GM23338 (cell line): ENCODE measurements around the gene LRP10. TPM values are rescaled to one million over a fixed set of nuclear protein-coding genes. Genes with fewer than 3 reads are reported as not detected.

Experiments
- ATAC-seq: fragments of 200-7000 bp; cut with Tn5 transposase; 3 replicates; pipeline ENCODE4 v1.9.1; 2020
- DNase-seq: peaks from one replicate; pipeline ENCODE4 v3.0.0-alpha.2; 2015; ENCODE audit warnings: low spot score
- H2AFZ ChIP-seq: fragments of 200-600 bp; sonication (generic); 2 replicates; pipeline ENCODE4 v1.8.0; 2016; ENCODE audit warnings: antibody characterized with exemption, mild to moderate bottlenecking, moderate library complexity
- H3F3A ChIP-seq: fragments of 200-600 bp; sonication (generic); replicated peaks from 2 replicates; pipeline ENCODE4 v1.8.0; 2017; ENCODE audit warnings: antibody characterized with exemption, mixed run types, low read depth
- H3K27ac ChIP-seq: fragments of 200-600 bp; sonication (generic); 2 replicates; pipeline ENCODE4 v1.6.1; 2016; ENCODE audit warnings: low read depth
- H3K27me3 ChIP-seq: fragments of 200-600 bp; sonication (generic); 2 replicates; pipeline ENCODE4 v1.8.0; 2016; ENCODE audit warnings: mild to moderate bottlenecking, mixed run types, moderate library complexity; ENCODE audit not compliant: insufficient read depth
- H3K36me3 ChIP-seq: fragments of 200-600 bp; sonication (generic); 2 replicates; pipeline ENCODE4 v1.8.0; 2016; ENCODE audit warnings: mild to moderate bottlenecking; ENCODE audit not compliant: insufficient read depth
- H3K4me1 ChIP-seq: fragments of 200-600 bp; sonication (generic); 2 replicates; pipeline ENCODE4 v1.8.0; 2016; ENCODE audit warnings: mild to moderate bottlenecking, moderate library complexity; ENCODE audit not compliant: insufficient read depth
- H3K4me2 ChIP-seq: fragments of 200-600 bp; sonication (generic); 2 replicates; pipeline ENCODE4 v1.7.1; 2017; ENCODE audit warnings: mixed run types
- H3K4me3 ChIP-seq: fragments of 200-600 bp; sonication (generic); 2 replicates; pipeline ENCODE4 v1.6.1; 2016; ENCODE audit warnings: mixed run types
- H3K79me2 ChIP-seq: fragments of 200-600 bp; sonication (generic); replicated peaks from 2 replicates; pipeline ENCODE4 v1.8.0; 2017; ENCODE audit warnings: mild to moderate bottlenecking; ENCODE audit not compliant: insufficient read depth
- H3K9me2 ChIP-seq: fragments of 200-600 bp; sonication (generic); 2 replicates; pipeline ENCODE4 v1.8.0; 2017; ENCODE audit not compliant: insufficient read depth
- H4K20me1 ChIP-seq: fragments of 200-600 bp; sonication (generic); replicated peaks from 2 replicates; pipeline ENCODE4 v1.8.0; 2017; ENCODE audit warnings: mild to moderate bottlenecking; ENCODE audit not compliant: insufficient read depth
- H3K27ac Mint-ChIP-seq: 2 replicates; pipeline ENCODE4 v1.8.0; 2020; ENCODE audit warnings: inconsistent platforms, mild to moderate bottlenecking, moderate library complexity, mixed read lengths
- H3K27me3 Mint-ChIP-seq: 3 replicates; pipeline ENCODE4 v1.8.0; 2022; ENCODE audit warnings: low read depth, mild to moderate bottlenecking, moderate library complexity, mixed read lengths, inconsistent platforms; ENCODE audit not compliant: insufficient read depth, poor library complexity
- H3K36me3 Mint-ChIP-seq: 3 replicates; pipeline ENCODE4 v1.8.0; 2021; ENCODE audit warnings: low read depth, mild to moderate bottlenecking, inconsistent platforms, moderate library complexity, mixed read lengths
- H3K4me1 Mint-ChIP-seq: 3 replicates; pipeline ENCODE4 v1.8.0; 2020; ENCODE audit warnings: mild to moderate bottlenecking, inconsistent platforms, mixed read lengths
- H3K4me3 Mint-ChIP-seq: 3 replicates; pipeline ENCODE4 v1.8.0; 2021; ENCODE audit warnings: moderate library complexity, mild to moderate bottlenecking, inconsistent platforms, mixed read lengths
- H3K9me3 Mint-ChIP-seq: 3 replicates; pipeline ENCODE4 v1.8.0; 2020; ENCODE audit warnings: moderate library complexity, mild to moderate bottlenecking, inconsistent platforms, mixed read lengths
- CREB1 ChIP-seq: fragments of 250-450 bp; sonication (Bioruptor Pico); IDR thresholded peaks from 2 replicates; pipeline ENCODE4 v1.5.0; 2020; ENCODE audit warnings: low read depth, mild to moderate bottlenecking, moderate library complexity
- ETS1 ChIP-seq: IDR thresholded peaks from 2 replicates; pipeline ENCODE4 v1.6.1; 2016; ENCODE audit warnings: antibody characterized with exemption
- EZH2 ChIP-seq: fragments of 200-600 bp; sonication (generic); IDR thresholded peaks from one replicate; pipeline ENCODE4 v1.8.0; 2017; ENCODE audit warnings: antibody characterized with exemption, mild to moderate bottlenecking, low read depth; ENCODE audit not compliant: unreplicated experiment
- EZH2phosphoT487 ChIP-seq: fragments of 200-600 bp; sonication (generic); IDR thresholded peaks from one replicate; pipeline ENCODE4 v1.8.1; 2018; ENCODE audit warnings: antibody characterized with exemption; ENCODE audit not compliant: unreplicated experiment
- POLR2AphosphoS5 ChIP-seq: IDR thresholded peaks from 2 replicates; pipeline ENCODE4 v1.6.1; 2016; ENCODE audit warnings: antibody characterized with exemption, low read depth
- REST ChIP-seq: IDR thresholded peaks from one replicate; pipeline ENCODE4 v1.6.1; 2018; ENCODE audit warnings: antibody characterized with exemption; ENCODE audit not compliant: unreplicated experiment
- STAT1 ChIP-seq: IDR thresholded peaks from one replicate; pipeline ENCODE4 v1.6.1; 2016; ENCODE audit warnings: antibody characterized with exemption; ENCODE audit not compliant: unreplicated experiment
- ZNF114 ChIP-seq: fragments of 250-450 bp; sonication (Bioruptor Pico); IDR thresholded peaks from 2 replicates; pipeline ENCODE4 v1.5.0; 2020; ENCODE audit warnings: mild to moderate bottlenecking, moderate library complexity
- ZNF462 ChIP-seq: fragments of 250-450 bp; sonication (Bioruptor Pico); IDR thresholded peaks from 2 replicates; pipeline ENCODE4 v1.5.0; 2020; ENCODE audit warnings: mild to moderate bottlenecking, moderate library complexity
- polyA plus RNA-seq: library from polyadenylated mRNA; unstranded; fragments of >200 nt; fragmentation: Nextera tagmentation; extraction: Ambion mirVana; gene quantifications from 2 replicates; pipeline ENCODE4 v1.2.1, GENCODE V29; 2016
- total RNA-seq: library from RNA; depleted of rRNA; stranded (reverse); fragments of >200 nt; shearing (Covaris generic); gene quantifications from 2 replicates; pipeline ENCODE4 v1.2.3, GENCODE V29; 2014

The LRP10 gene
- total and polyA plus RNA-seq, 2 experiments from 2014 or later: 6.4 to 18.1 TPM

GRCh38 chr14:22885975-22886374 lies 14.4 kb downstream of the LRP10 start:
- H3K27me3 Mint-ChIP-seq: peaks cover 32% of the 10 kb centered on the region
- ATAC-seq: no peak
- Histone ChIP-seq H3F3A (peaks cover 8% of the 10 kb centered on the region), H3K4me3 (peak overlapping the region; percentile 67), H3K36me3 (no peaks in the 10 kb centered on the region), H4K20me1 (no peaks in the 10 kb centered on the region), H3K27ac (no peak overlapping the region), H2AFZ (peak overlapping the region; percentile 92), H3K4me1 (peaks cover 28% of the 10 kb centered on the region), H3K4me2 (peak overlapping the region; percentile 82), H3K9me2 (no peaks in the 10 kb centered on the region), H3K79me2 (no peaks in the 10 kb centered on the region), H3K27me3 (peaks cover 17% of the 10 kb centered on the region)
- H3K36me3 Mint-ChIP-seq: peaks cover 9% of the 10 kb centered on the region; the same call in 2 of the 3 replicates
- H3K9me3 Mint-ChIP-seq: no peaks in the 10 kb centered on the region; the same call in 2 of the 3 replicates
- H3K27ac Mint-ChIP-seq: peak overlapping the region; percentile 63; the same call in 1 of the 2 replicates
- TF ChIP-seq CREB1 (no peak), EZH2 (no peak), ZNF462 (CRISPR knock-in tag) (no peak), STAT1 (no peak), EZH2phosphoT487 (no peak), POLR2AphosphoS5 (no peak), ETS1 (no peak), REST (no peak), ZNF114 (no peak)
- no peak for DNase-seq
- peaks cover 44% of the 10 kb centered on the region for H3K4me1 Mint-ChIP-seq
- peak overlapping the region; percentile 93 for H3K4me3 Mint-ChIP-seq
